Activated CD8-positive, alpha-beta T cell treated with anti-CD3 and anti-CD28 coated beads, Interleukin-2, amount 10 ng/mL, durations not matched to agents 7 days and 5 days (primary cell): ENCODE results near the gene FGFBP2. TPM values are rescaled to one million over a fixed set of nuclear protein-coding genes. Genes with fewer than 3 reads are reported as not detected.

Experiments used
- ATAC-seq: fragments of 150-1000 bp; cut with Tn5 transposase; one replicate; pipeline ENCODE4 v1.10.0; 2021; ENCODE audit warnings: moderate library complexity
- CTCF ChIA-PET: fragments of 350-600 bp; sonication (Branson Sonifier 250); formaldehyde crosslinking; loops from one replicate; lab custom pipeline; 2021; ENCODE audit warnings: antibody characterized with exemption; lab: Charles Lee
- POLR2A ChIA-PET: fragments of 350-600 bp; sonication (Branson Sonifier 250); formaldehyde crosslinking; loops from one replicate; lab custom pipeline; 2021; ENCODE audit warnings: antibody characterized with exemption; lab: Charles Lee
- DNase-seq: peaks from one replicate; pipeline ENCODE4 v3.0.0-alpha.2; 2020
- H3K27ac Mint-ChIP-seq: one replicate; pipeline ENCODE4 v1.8.0; 2021; ENCODE audit warnings: mild to moderate bottlenecking, mixed read lengths
- H3K27me3 Mint-ChIP-seq: one replicate; pipeline ENCODE4 v1.8.0; 2021; ENCODE audit warnings: low read depth, mixed read lengths
- H3K36me3 Mint-ChIP-seq: one replicate; pipeline ENCODE4 v1.8.0; 2021; ENCODE audit warnings: low read depth, mixed read lengths
- H3K4me1 Mint-ChIP-seq: one replicate; pipeline ENCODE4 v1.8.0; 2021; ENCODE audit warnings: low read depth, mixed read lengths
- H3K4me3 Mint-ChIP-seq: one replicate; pipeline ENCODE4 v1.8.0; 2021; ENCODE audit warnings: mild to moderate bottlenecking, mixed read lengths
- H3K9me3 Mint-ChIP-seq: one replicate; pipeline ENCODE4 v1.8.0; 2022; ENCODE audit warnings: mixed read lengths; ENCODE audit not compliant: insufficient read depth
- total RNA-seq, 2 experiments: library from RNA; stranded (reverse); gene quantifications; one replicate each; pipeline ENCODE4 v1.2.3, GENCODE V29; 2021

Gene FGFBP2
- total RNA-seq, 2 experiments from 2014 or later = 12.0 to 13.0 TPM

DNA sequence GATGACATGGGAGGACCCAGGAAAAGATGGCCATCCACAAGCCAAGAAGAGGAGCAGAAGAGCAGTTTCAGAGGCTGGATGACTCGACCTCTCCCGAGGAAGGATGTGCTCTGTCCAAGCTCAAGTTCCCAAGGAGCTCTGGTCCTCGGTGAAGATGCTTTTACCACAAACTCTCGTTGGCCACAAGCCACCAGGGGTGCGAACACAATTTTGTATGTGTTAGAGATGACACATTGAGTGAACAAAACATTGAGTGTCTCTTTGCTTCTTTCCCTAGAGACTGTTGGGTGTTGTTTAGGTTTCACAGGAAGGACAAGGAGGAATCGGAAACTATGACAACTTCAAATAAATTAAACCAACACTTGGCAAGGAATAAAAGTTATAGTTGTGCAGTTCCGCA is 50.7 kb downstream of the FGFBP2 start:
- Mint-ChIP-seq H3K4me1 (peaks cover 11% of the 10 kb centered on the region), H3K9me3 (peaks cover 4% of the 10 kb centered on the region), H3K27me3 (peaks cover 9% of the 10 kb centered on the region), H3K4me3 (no peak overlapping the region), H3K36me3 (no peaks in the 10 kb centered on the region), H3K27ac (no peak overlapping the region)
- ATAC-seq = no peak
- ChIA-PET POLR2A (no interaction called here), CTCF (interaction anchor here (1.4 kb wide), 1 partner anchor 89 kb away, joined by 3 read pairs; no protein-coding TSS in a partner anchor)
- DNase-seq = no peak

Other genes with a start within 250 kb of the FGFBP2 start
- 10 to 100 TPM; 88.8 to 93.4 TPM for gene CD38, start 184.8 kb downstream of the FGFBP2 start, total RNA-seq
- not detected for gene FGFBP1, start 24.4 kb downstream of the FGFBP2 start, total RNA-seq
- not detected for gene PROM1, start 120.8 kb upstream of the FGFBP2 start, total RNA-seq